HepG2 (cell line): ENCODE measurements around the gene NEMF. TPM values are rescaled to one million over a fixed set of nuclear protein-coding genes. Genes with fewer than 3 reads are reported as not detected.
A peak's percentile ranks its signal among the peaks of the same experiment; 100 is the strongest.

Experiments
- DMAP1 ChIP-seq: IDR thresholded peaks from 2 replicates; pipeline ENCODE4 v1.6.1; 2016
- KIAA2018 ChIP-seq: sonication (generic); formaldehyde crosslinking; IDR thresholded peaks from 2 replicates; pipeline ENCODE4 v1.5.0; 2020; ENCODE audit warnings: mild to moderate bottlenecking, missing genetic modification reagents, borderline replicate concordance
- MEF2D ChIP-seq: sonication (generic); formaldehyde crosslinking; IDR thresholded peaks from 2 replicates; pipeline ENCODE4 v1.5.1; 2020; ENCODE audit warnings: mild to moderate bottlenecking, missing genetic modification reagents
- MEIS2 ChIP-seq: sonication (generic); formaldehyde crosslinking; IDR thresholded peaks from 2 replicates; pipeline ENCODE4 v1.9.0; 2021; ENCODE audit warnings: mild to moderate bottlenecking, missing genetic modification reagents
- MXD1 ChIP-seq: sonication (generic); formaldehyde crosslinking; IDR thresholded peaks from 2 replicates; pipeline ENCODE4 v1.4.0; 2020; ENCODE audit warnings: mild to moderate bottlenecking, missing genetic modification reagents
- NFIC ChIP-seq: IDR thresholded peaks from 2 replicates; pipeline ENCODE4 v1.6.1; 2012; ENCODE audit warnings: mild to moderate bottlenecking, low read length, inconsistent platforms
- RBAK ChIP-seq: sonication (generic); formaldehyde crosslinking; IDR thresholded peaks from 2 replicates; pipeline ENCODE4 v1.5.1; 2020; ENCODE audit warnings: mild to moderate bottlenecking, missing genetic modification reagents
- SAP130 ChIP-seq: IDR thresholded peaks from 2 replicates; pipeline ENCODE4 v1.6.1; 2016; ENCODE audit warnings: low read depth
- ZBTB38 ChIP-seq: sonication (generic); formaldehyde crosslinking; IDR thresholded peaks from 2 replicates; pipeline ENCODE4 v1.5.1; 2020; ENCODE audit warnings: mild to moderate bottlenecking, missing genetic modification reagents
- ZNF343 ChIP-seq: sonication (generic); formaldehyde crosslinking; IDR thresholded peaks from 2 replicates; pipeline ENCODE4 v1.4.0; 2020; ENCODE audit warnings: mild to moderate bottlenecking, missing genetic modification reagents
- ZNF350 ChIP-seq: sonication (generic); formaldehyde crosslinking; IDR thresholded peaks from 2 replicates; pipeline ENCODE4 v1.4.0; 2020; ENCODE audit warnings: mild to moderate bottlenecking, low read depth, missing genetic modification reagents, borderline replicate concordance
- ZNF552 ChIP-seq: sonication (generic); formaldehyde crosslinking; IDR thresholded peaks from 2 replicates; pipeline ENCODE4 v1.9.0; 2022; ENCODE audit warnings: missing genetic modification reagents, mild to moderate bottlenecking, borderline replicate concordance
- ZNF644 ChIP-seq: IDR thresholded peaks from 2 replicates; pipeline ENCODE4 v1.6.1; 2016; ENCODE audit warnings: low read depth
- polyA plus RNA-seq, 8 experiments: library from polyadenylated mRNA; depleted of rRNA in 3 of 8; stranded (reverse) in 7 of 8; unstranded in 1 of 8; fragments of >200 nt; fragmentation: Illumina TruSeq in 4 of 8; extraction: Trizol in 4 of 8; gene quantifications; 2 replicates each; pipeline versions ENCODE4 v1.2.1 to v1.2.3, GENCODE V29; 2011 to 2016; ENCODE audit warnings: low read depth in 4 of 8, missing spikeins in 1 of 8, mixed read lengths in 1 of 8; ENCODE audit not compliant: insufficient read depth in 1 of 8
- total RNA-seq, 5 experiments: library from RNA; depleted of rRNA; stranded (reverse); fragments of >200 nt; fragmentation: Illumina TruSeq; extraction: Trizol; gene quantifications; 2 replicates each; pipeline ENCODE4 v1.2.3, GENCODE V29; 2016; ENCODE audit warnings: low read depth in 1 of 5
- TF ChIP-seq, protein P1 (sequence below): sonication (generic); formaldehyde crosslinking; IDR thresholded peaks from 2 replicates; pipeline ENCODE4 v1.4.0; 2020; ENCODE audit warnings: missing genetic modification reagents

The NEMF gene
- total and polyA plus RNA-seq, 2 of the 13 experiments (the other 11 are each of a cell fraction or from before 2014, with no cell fraction given), result 21.3 to 57.9 TPM

- peak; percentile 87 for TF ChIP-seq DMAP1 (CRISPR knock-in tag)
- TF ChIP-seq, protein P1, sequence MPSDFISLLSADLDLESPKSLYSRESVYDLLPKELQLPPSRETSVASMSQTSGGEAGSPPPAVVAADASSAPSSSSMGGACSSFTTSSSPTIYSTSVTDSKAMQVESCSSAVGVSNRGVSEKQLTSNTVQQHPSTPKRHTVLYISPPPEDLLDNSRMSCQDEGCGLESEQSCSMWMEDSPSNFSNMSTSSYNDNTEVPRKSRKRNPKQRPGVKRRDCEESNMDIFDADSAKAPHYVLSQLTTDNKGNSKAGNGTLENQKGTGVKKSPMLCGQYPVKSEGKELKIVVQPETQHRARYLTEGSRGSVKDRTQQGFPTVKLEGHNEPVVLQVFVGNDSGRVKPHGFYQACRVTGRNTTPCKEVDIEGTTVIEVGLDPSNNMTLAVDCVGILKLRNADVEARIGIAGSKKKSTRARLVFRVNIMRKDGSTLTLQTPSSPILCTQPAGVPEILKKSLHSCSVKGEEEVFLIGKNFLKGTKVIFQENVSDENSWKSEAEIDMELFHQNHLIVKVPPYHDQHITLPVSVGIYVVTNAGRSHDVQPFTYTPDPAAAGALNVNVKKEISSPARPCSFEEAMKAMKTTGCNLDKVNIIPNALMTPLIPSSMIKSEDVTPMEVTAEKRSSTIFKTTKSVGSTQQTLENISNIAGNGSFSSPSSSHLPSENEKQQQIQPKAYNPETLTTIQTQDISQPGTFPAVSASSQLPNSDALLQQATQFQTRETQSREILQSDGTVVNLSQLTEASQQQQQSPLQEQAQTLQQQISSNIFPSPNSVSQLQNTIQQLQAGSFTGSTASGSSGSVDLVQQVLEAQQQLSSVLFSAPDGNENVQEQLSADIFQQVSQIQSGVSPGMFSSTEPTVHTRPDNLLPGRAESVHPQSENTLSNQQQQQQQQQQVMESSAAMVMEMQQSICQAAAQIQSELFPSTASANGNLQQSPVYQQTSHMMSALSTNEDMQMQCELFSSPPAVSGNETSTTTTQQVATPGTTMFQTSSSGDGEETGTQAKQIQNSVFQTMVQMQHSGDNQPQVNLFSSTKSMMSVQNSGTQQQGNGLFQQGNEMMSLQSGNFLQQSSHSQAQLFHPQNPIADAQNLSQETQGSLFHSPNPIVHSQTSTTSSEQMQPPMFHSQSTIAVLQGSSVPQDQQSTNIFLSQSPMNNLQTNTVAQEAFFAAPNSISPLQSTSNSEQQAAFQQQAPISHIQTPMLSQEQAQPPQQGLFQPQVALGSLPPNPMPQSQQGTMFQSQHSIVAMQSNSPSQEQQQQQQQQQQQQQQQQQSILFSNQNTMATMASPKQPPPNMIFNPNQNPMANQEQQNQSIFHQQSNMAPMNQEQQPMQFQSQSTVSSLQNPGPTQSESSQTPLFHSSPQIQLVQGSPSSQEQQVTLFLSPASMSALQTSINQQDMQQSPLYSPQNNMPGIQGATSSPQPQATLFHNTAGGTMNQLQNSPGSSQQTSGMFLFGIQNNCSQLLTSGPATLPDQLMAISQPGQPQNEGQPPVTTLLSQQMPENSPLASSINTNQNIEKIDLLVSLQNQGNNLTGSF (CRISPR knock-in tag), result no peak; the same call in 1 of the 2 replicates
- 0 out of 2 replicates have a peak, but pooled peaks have one; percentile 67 for TF ChIP-seq KIAA2018 (CRISPR knock-in tag)
- TF ChIP-seq ZNF350, result peak; percentile 81; the same call in 1 of the 2 replicates
- peak; percentile 87 for TF ChIP-seq SAP130 (CRISPR knock-in tag)
- no peak for TF ChIP-seq ZNF644
- TF ChIP-seq MXD1 (CRISPR knock-in tag), result peak; percentile 71
- TF ChIP-seq ZNF343 (CRISPR knock-in tag), result no peak
- peak; percentile 72; the same call in 1 of the 2 replicates for TF ChIP-seq ZNF552 (CRISPR knock-in tag)
- peak; percentile 67 for TF ChIP-seq ZBTB38 (CRISPR knock-in tag)
- TF ChIP-seq RBAK (CRISPR knock-in tag), result no peak
- TF ChIP-seq MEIS2, result no peak; the same call in 1 of the 2 replicates
- no peak for TF ChIP-seq NFIC
- peak; percentile 54; the same call in 1 of the 2 replicates for TF ChIP-seq MEF2D (CRISPR knock-in tag)
Measured at GRCh38 chr14:49852301-49853157, at the start of gene NEMF (continued).
